GM03348 (cell line): Measurements from ENCODE around the gene RSPH9.
"Not testable (repeated sequence)": the region's sequence is repeated elsewhere in the genome, so short reads cannot be mapped to it uniquely, and the experiment has no call there.

Experiments used
- DNase-seq: peaks from one replicate; pipeline ENCODE4 v3.0.0; 2012; ENCODE audit warnings: low spot score

RSPH9 gene

DNA sequence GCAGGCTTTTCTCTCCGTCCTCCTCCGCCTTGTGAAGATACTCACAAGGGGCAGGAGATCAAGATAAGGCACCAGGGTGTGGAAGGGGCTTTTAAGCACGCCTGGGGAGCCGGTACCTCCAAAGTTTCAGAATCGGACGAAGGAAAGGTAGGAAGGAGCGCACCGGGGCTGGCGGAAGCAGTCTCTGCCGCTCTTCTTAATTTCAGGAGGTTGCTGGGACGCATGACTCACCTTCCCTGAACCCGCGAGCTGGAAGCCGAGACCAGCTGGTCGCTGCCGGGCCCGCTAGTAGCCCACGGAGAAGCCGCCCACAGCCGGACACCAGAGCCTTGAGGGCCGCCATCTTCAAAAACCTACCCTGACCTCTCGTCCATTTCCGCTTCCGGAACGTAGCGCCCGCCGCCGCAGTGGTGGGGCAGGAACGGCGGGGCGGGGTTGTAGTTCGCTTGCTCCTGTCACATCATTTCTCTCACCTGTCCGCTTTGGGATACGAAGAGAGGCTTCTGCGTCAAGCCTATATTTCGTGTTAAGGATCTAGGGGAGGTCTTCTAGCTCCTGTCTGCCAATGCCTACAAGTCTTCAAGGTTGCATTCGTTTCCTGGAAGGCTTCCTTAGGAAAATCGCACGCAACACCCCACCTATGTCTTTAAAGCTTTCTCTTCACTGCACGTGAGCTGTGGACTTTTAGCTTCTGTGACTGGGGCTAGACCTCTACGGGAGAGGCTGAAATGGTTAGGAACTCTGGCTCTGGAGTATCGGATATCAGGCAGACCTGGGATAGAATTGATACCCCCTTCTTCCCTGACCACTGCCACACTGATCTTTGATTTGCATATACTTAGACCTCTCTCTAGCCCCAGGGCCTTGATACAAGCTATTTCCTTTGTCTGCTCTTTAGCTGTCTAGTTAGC lies 42.9 kb downstream of the RSPH9 start, which contains the start of gene MRPS18A:
Gene MRPS18A, minus strand, starts transcription at position 355 of the 911 bp plus-strand sequence. Its CDS starts 12 bp downstream, at position 343.
- DNase-seq = peak; percentile 93

DNA sequence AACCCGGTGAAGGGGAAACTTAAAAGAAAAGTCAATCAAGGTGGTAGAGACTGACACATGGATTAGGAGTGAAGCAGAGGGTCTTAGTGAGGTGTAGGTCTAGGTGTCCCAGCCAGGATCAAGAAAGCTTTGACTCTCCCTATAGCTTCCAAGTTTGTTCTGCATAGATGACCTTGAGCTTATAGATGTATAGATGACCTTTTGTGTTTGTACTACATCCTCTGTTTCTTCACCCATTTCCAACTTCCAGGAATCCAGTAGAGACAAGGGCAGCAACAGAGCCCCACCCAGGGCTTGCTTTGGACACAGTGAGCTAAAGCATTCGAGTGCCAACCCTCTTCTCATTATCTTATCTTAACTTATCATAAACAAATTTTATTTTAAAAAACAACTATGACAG lies 44.6 kb downstream of the RSPH9 start:
- DNase-seq = no peak

DNA sequence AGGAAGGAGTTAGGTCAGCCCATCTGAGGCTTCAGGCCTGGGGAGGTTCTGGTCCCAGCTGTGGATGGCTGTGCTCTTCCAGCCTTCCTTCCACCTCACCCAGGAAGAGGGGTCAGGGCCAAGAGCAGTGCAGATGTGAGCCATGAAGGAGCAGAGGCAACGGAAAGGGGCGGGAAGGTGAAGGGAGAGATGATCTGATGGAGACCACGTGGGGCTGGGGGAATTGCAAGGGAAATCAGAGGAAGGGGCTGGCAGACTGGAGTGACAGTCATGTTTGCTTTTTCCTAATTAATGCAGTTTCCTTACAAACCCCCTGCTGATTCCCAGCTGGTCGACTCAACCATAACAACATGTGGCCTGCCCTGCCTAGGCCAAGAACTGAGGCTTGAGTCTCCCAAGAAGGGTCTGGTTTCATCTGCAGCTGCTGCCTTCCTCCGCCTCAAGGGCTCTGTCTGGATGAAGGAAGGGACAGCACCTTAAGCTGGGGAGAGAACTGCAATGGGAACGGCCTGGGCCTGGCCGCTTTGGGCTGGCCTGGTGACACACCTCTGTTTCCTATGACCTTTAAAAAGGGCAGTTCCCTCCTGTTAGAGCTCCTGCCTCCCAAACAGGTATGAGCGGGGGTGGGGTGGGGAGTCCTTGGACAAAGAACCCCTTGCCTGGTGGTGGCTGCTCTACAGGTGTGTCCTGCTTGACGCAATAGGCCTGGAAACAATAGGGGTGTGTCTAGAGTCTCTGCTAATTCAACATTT lies 50.6 kb downstream of the RSPH9 start:
- no peak for DNase-seq

DNA sequence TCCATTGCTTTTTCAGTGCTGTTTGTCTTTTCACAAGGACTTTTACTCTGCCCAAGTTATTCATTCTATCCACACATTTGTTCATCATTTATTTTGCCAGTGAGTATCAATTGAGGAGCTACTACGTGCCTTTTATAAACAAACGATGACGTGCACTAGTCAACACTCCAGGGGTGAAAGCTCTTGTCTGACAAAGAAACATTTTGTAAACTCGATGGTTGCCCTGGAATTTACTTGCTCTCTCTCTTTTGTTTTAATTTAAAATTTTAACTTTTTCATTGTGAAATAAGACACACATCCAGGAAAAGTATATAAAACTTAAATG lies 51.1 kb downstream of the RSPH9 start:
- DNase-seq = no peak

DNA sequence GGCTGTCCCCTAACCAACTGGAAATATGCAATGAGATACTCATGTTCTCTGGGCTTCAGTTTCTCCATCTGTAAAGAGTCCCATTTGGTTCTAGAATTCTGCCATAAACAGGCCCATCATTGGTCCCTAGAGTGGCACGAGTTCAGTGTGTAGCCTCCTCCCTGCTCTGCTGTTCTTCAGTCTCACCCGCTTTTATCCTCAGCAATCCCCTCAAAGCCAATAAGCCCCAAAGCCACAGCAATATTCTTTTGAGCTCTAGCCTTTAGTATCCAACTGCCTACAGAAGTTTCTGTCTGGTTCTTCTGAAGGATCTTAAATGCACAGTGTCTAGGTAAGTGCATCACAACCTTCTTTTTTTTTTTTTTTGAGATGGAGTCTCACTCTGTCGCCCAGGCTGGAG lies 52.6 kb downstream of the RSPH9 start:
- no peak for DNase-seq

DNA sequence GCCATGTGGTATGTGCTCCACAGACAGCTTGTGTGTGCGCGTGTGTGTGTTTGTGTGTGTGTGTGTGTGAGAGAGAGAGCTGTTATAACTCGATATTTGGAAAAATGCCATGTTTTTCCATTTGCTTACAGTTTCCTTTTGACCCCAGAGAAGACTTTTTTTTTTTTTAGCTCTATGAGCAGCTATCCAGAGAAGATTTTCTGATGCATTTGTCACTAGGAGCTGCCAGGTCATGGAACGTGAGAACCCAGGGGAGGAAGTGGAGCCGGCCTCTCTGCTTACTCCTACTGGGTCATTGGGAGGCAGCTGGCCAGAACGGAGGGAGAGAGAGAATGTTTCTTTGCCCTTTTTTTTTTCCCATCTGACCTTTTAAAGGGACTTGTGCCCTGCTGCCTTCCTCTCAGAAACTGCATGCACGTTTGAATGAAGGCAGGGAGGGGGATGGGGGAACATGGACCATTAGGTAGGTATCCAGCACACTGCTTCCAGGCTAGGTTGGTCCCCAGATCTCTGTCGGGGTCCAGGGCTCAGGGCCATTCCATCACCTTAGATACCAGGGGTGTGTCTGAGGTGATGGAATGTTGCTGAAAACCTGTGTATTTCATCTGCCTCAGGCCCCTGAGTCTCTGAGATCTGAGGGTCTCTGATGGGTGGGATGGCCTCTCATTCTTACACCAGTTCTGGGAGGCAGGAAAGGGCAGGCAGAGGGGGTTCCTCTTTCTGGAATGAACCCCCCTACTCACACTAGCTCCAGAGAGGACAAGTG lies 53.9 kb downstream of the RSPH9 start:
- DNase-seq = peak; percentile 35

DNA sequence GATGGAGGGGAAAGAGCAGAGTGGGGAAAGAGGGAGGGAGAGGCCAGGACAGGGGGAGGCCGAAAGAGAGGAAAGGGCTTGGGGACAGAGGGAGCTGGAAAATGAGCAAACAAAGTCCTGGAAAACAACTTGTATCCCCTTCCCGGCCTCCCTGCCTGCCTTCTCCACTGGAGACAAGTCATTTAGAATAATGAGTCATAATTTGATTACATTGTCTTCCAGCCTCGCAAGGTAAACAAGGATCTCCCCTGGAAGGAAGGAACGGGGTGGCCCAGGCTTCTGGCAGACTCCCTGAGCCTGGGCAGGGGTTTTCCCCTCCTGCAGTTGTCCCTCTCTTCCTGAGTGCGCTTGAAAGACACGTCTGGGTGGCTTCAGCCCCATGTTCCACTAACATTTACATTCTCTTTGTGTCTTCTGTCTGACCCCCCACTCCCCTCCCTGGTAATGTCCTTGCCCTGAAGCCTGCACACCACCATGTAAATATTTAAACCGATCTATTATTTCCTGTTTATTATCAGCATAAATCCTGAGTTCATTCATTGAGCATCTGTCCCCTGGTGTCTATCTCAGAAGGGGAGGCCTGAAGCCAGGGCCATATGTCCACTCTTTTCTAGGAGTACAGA lies 54.8 kb downstream of the RSPH9 start:
- DNase-seq = no peak

DNA sequence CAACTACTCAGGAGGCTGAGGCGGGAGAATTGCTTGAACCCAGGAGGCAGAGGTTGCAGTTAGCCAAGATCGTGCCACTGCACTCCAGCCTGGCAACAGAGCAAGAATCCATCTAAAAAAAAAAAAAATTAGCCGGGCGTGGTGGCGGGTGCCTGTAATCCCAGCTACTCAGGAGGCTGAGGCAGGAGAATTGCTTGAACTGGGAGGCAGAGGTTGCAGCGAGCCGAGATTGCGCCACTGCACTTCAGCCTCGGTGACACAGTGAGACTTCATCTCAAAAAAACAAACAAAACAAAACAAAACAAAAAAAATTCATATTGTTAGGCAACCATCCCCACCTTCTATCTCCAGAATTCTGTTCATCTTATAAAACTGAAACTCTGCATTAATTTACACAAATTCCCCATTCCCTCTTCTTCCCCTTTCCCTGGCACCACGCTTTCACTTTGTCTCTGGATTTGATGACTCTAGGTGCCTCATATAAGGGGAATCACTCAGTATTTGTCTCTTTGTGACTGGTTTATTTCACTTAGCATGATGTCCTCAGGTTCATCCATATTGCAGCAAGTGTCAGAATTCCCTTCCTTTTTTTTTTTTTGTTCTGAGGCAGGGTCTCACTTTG lies 56.2 kb downstream of the RSPH9 start:
- DNase-seq = not testable (repeated sequence)

DNA sequence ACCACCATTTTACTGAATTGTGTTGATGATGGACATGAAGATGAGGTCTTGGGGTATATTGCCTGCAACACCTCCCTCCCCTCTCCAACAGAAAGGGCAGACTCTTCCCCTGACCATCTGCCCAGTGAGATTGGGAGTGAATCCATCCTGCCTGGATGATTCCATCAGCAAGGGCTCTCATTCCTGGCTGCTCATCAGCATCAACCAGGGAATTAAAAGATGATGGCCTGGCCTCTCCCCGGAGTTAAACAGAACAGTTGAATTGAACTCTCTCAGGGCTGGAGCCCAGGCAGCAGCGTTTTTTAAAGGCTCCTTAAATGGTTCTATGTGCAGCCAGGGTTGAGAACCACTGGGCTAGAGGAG lies 57.3 kb downstream of the RSPH9 start:
- no peak for DNase-seq

DNA sequence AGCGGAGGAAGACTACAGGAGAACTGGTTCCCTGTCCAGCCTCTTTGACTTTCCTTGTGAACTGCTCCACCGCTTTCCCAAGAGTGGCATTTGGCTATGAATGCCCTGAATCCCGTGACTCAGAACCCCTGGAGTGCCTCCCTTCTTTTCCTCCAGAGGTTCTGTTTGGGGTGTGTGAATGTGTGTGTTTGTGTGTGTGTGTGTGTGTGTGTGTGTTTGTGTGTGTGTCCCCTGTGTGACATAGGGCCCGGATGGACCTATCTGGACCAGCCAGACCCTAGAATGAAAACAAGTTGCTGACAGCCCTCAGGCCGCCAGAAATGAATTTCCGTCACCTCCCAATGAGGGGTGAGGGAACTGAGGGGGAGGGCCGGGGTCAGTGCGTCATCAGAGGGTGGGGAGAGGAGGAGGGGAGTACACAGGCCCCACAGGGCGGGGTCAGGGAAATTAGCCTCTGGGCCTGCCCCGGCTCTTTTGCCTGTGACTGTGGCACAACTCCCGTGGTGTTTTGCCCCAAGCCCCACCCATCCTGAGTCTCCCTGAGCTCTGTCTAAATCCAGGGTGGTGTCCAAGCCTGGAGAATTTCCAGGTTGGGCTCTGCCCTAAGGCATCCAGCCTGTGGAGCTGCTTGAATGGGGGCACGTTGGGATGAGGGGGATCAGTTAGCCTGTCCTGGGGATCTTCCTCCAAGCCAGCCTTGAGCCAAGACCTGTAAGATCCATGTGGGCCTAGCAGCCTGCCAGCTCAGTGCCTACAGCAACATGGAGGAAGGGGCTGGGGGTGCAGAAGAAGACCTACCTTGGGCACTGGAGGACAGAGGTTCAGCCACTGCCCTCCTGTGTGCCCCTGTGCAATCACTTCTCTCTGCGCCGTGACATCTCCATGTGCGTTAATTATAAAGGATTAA lies 58.0 kb downstream of the RSPH9 start:
- DNase-seq = peak; percentile 93

DNA sequence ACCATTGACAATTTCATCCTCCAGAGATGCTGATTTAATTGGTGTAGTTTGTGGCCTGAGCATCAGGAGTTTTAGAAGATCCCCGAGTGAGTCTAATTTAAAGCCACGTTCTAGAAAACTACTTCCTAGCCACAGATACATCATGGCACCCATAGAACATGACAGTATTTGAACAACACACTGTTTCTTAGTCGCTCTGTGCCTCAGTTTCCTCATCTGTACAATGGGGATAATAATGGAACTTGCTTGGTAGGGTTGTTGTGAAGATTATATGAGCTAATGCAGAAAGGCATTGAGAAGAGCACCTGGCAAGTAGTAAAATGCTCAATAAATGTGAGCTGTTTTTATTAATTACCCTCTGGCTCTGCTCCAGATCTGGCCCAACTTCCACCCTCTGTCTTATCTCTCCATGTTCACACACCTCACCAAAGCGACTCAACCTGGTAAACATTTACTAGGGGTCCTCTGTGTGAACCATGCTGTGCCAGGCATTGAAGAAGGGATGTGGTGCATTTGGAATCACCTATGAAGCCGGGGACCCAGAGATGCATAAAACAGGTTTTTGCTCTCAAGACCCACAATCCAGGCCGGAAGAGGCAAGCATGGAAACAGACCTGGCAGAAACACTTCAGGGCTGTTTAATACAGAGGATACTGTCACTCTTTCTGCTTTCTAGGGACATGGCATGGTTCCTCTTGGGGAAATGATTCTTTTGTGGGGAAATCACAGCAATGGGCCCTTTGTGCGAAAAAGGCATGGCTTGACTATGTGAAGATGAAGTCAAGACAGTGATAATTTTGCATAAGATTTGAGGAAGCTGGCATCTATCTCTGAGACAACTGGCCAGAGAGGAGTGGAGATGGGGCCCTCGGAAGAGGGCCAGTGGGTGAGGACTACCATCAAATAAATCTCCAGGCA lies 58.9 kb downstream of the RSPH9 start:
- no peak for DNase-seq

DNA sequence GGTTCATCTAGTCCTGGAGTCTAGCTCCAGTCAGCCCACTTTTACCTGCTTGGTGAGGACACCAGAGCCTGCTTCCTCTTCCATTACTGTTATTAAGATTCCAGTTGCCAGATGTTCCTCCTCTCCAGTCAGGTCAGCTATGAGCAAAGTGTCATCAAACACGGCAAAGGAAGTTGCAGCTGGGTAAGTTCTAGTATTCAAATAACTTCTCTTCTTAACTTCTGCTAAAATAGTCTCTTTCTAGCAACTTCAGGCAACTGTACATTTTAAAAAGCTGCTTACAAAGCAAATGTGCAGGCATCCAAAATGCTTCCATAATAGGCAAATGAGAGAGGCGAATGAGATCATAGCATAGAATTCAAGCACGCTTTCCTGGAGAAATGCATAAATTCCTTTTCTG lies 61.2 kb downstream of the RSPH9 start:
- peak; percentile 40 for DNase-seq

DNA sequence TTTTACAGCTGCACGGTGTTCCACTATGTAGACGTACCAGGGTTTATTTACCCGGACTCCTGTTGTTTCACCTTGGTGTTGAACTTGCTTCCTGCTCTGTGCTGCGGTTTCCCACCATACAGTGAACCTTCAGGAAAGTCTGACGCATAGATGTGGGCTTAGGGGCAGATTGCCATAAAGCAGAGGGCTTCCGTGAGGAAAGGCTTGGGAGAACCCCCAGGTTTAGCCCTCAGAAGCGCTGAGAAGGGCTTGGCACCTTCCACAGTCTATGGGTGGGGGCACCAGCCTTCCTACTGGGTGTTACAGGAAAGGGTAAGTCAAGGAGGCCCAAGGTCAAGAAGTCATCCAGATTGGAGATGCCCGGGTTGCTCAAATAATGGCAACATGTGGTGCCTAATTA lies 62.0 kb downstream of the RSPH9 start:
- DNase-seq = no peak

DNA sequence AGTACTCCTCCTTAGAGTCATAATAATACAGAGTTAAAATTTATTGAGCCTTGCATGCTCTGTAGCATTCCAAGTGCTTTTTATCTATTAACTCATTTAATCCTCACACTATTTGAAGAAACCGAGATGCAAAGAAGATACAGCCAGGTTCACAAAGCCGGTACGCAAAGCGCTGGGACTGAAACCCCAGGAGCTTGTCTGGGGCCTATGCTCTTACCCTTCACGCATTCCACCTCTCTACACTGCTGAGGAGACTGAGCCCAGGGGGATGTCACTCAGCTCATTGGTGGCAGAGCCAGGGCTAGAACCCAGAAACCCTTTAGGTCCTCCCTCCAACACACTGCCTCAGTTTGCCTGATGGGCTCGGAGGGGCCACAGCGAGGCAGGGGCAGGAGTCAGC lies 62.4 kb downstream of the RSPH9 start:
- no peak for DNase-seq

DNA sequence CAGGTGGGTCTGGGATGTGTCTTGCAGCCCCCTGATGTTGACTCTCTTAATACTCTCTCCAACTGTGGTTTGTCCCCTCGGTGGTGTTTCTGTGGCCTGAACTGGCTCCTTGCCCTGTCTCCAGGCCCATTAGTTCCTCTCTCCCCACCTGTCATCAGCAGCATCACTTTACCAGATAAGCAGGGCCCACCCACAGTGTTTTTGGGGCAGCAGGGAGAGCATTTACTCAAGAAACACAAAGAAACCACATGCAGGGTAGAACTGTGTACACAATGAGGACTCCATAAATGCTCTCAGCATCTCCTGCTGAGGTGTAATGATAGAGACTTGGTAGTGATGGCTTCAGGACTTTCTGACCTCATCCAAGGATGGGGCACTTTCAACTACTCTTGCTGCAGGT lies 62.9 kb downstream of the RSPH9 start:
- DNase-seq = no peak

DNA sequence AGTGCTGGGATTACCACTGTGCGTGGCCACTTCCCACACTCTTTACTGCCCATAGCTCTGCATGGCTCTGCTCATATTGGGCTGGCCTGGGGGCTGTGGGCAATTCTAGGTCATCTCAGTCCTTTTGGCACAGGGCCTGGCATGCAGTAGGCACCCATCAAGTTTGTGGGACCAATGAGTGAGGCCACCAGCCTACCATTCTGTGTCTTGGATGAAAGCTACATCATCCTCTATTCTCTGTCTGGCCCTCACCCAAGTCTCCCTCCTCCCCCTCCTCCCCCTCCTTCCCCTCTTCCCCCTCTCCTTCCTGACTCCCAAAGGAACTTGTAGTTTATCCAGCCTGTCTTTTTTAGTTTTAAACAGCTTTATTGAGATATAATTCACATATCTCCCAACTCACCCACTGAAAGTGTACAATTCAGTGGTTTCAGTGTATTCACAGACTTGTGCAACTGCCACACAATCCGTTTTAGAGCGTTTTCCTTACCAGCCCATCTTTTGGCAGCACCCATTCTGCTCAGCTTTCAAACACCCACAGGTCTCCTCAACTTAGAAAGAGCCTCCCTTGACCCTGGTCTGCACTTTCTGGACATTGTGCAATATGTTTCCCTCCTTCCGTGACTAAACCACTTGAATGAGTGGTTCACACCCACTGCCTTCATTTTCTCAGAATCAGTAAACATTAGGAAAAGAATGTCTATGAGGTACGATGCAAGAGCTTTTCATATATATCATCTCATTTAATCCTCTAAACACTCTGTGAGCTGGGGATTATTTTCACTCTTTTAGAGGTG lies 64.2 kb downstream of the RSPH9 start:
- peak; percentile 89 for DNase-seq

DNA sequence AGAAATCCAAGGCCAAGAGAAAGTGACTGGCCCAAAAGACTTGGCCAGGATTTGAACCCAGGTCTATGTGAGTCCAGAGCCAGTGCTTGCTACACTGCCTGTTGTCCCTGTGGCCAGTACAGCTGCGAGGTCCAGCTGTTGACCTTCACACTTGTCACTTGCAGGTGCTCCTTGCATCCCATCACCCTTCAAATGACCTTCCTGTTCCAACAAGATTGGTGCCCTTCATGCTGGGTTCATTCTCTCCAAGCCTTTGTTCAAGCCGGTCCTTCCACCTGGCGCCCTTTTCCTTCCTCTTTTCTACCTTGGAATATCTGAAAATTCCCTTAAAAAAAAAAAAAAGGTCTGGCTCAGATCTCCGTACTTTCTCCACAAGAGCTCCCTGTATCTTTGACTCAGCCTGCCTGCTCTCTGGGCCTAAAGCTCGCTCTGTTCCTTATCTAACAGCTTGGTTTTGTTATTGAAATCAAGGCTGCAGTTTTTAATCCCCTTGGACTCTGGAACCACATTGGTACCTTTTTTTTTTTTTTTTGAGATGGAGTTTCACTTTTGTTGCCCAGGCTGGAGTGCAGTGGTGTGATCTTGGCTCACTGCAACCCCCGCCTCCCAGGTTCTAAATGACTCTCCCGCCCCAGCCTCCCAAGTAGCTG lies 64.9 kb downstream of the RSPH9 start:
- no peak for DNase-seq

DNA sequence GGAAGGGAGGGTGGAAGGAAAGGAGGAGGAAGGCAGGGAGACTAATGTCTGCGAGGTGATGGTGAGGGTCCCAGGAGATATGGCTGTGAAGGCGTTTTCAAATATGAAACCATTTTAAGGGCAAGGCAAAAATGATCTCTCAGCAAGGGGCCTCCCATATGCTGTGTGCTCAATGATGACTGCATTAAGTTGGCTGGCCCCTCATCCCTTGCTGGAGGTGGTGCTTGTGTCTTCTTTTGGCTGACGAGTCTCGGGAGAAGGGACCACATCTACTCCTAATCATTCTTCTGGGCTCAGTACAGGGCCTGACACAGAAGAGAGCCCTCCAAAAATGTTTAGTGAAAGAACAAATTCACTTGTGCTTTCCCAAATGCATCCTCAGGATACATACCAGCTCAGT lies 65.7 kb downstream of the RSPH9 start:
- DNase-seq = no peak
